MM.1S (cell line): Measurements from ENCODE around the gene EXOC6.

Experiments used
- DNase-seq: peaks from one replicate; pipeline ENCODE4 v3.0.0-alpha.2; 2015
- H2AFZ ChIP-seq: fragments of 300-600 bp; sonication (generic); 2 replicates; pipeline ENCODE4 v1.6.0; 2016; ENCODE audit warnings: antibody characterized with exemption, low read length
- H3F3A ChIP-seq: fragments of 300-600 bp; sonication (generic); 2 replicates; pipeline ENCODE4 v1.6.1; 2016; ENCODE audit warnings: mild to moderate bottlenecking, antibody characterized with exemption, low read length, moderate library complexity, mixed read lengths; ENCODE audit not compliant: insufficient read depth
- H3K27ac ChIP-seq: fragments of 300-600 bp; sonication (generic); 2 replicates; pipeline ENCODE4 v1.5.1; 2016; ENCODE audit warnings: mild to moderate bottlenecking, low read length
- H3K27me3 ChIP-seq: fragments of 300-600 bp; sonication (generic); replicated peaks from 2 replicates; pipeline ENCODE4 v1.6.0; 2016; ENCODE audit warnings: low read length; ENCODE audit not compliant: insufficient read depth
- H3K36me3 ChIP-seq: fragments of 300-600 bp; sonication (generic); replicated peaks from 2 replicates; pipeline ENCODE4 v1.6.1; 2016; ENCODE audit warnings: mild to moderate bottlenecking, low read length, mixed read lengths; ENCODE audit not compliant: insufficient read depth
- H3K4me1 ChIP-seq: fragments of 300-600 bp; sonication (generic); 2 replicates; pipeline ENCODE4 v1.6.1; 2016; ENCODE audit warnings: low read length, mixed read lengths
- H3K4me2 ChIP-seq: fragments of 300-600 bp; sonication (generic); 2 replicates; pipeline ENCODE4 v1.6.0; 2016; ENCODE audit warnings: low read depth, low read length
- H3K4me3 ChIP-seq: fragments of 300-600 bp; sonication (generic); 2 replicates; pipeline ENCODE4 v1.5.1; 2016; ENCODE audit warnings: low read length, mixed read lengths
- H3K79me2 ChIP-seq: fragments of 300-600 bp; sonication (generic); 2 replicates; pipeline ENCODE4 v1.6.1; 2016; ENCODE audit warnings: mixed run types, low read length, mixed read lengths
- H3K9ac ChIP-seq: fragments of 300-600 bp; sonication (generic); 2 replicates; pipeline ENCODE4 v1.6.1; 2016; ENCODE audit warnings: low read length, mixed read lengths
- H3K9me2 ChIP-seq: fragments of 300-600 bp; sonication (generic); replicated peaks from 2 replicates; pipeline ENCODE4 v1.6.1; 2016; ENCODE audit warnings: mild to moderate bottlenecking, low read length, mixed read lengths; ENCODE audit not compliant: insufficient read depth
- H3K9me3 ChIP-seq: fragments of 300-600 bp; sonication (generic); replicated peaks from 2 replicates; pipeline ENCODE4 v1.6.1; 2016; ENCODE audit warnings: mild to moderate bottlenecking, low read length, mixed read lengths; ENCODE audit not compliant: insufficient read depth
- H4K20me1 ChIP-seq: fragments of 300-600 bp; sonication (generic); 2 replicates; pipeline ENCODE4 v1.6.1; 2016; ENCODE audit warnings: mild to moderate bottlenecking, low read length, moderate library complexity, mixed read lengths; ENCODE audit not compliant: insufficient read depth
- EZH2 ChIP-seq: fragments of 300-600 bp; sonication (generic); optimal IDR thresholded peaks from 2 replicates; pipeline ENCODE3; 2017; ENCODE audit warnings: low read depth, mild to moderate bottlenecking, antibody characterized with exemption, low read length, mixed read lengths
- EZH2phosphoT487 ChIP-seq: fragments of 300-600 bp; sonication (generic); IDR thresholded peaks from 2 replicates; pipeline ENCODE4 v1.6.1; 2018; ENCODE audit warnings: antibody characterized with exemption, low read length
- TF ChIP-seq, protein P1 (sequence below): fragments of 300-600 bp; sonication (generic); IDR thresholded peaks from 2 replicates; pipeline ENCODE4 v1.5.1; 2016; ENCODE audit warnings: antibody characterized with exemption, low read length, mixed read lengths

Gene EXOC6

GRCh38 chr10:92920866-92921265, 72.5 kb downstream of the EXOC6 start:
- H3K9me3 ChIP-seq = no peaks in the 10 kb centered on the region
- no peak overlapping the region for H3K27ac ChIP-seq
- no peak overlapping the region for H3K4me3 ChIP-seq
- no peaks in the 10 kb centered on the region for H3K9me2 ChIP-seq
- no peaks in the 10 kb centered on the region for H4K20me1 ChIP-seq
- H3K4me2 ChIP-seq = no peak overlapping the region
- H3K79me2 ChIP-seq = no peaks in the 10 kb centered on the region
- H3K9ac ChIP-seq = no peak overlapping the region
- no peaks in the 10 kb centered on the region for H3K36me3 ChIP-seq
- no peaks in the 10 kb centered on the region for H3F3A ChIP-seq
- H3K4me1 ChIP-seq = no peaks in the 10 kb centered on the region
- no peak for DNase-seq
- no peaks in the 10 kb centered on the region for H3K27me3 ChIP-seq
- TF ChIP-seq EZH2 (no peak), EZH2phosphoT487 (no peak)
- TF ChIP-seq, protein P1, sequence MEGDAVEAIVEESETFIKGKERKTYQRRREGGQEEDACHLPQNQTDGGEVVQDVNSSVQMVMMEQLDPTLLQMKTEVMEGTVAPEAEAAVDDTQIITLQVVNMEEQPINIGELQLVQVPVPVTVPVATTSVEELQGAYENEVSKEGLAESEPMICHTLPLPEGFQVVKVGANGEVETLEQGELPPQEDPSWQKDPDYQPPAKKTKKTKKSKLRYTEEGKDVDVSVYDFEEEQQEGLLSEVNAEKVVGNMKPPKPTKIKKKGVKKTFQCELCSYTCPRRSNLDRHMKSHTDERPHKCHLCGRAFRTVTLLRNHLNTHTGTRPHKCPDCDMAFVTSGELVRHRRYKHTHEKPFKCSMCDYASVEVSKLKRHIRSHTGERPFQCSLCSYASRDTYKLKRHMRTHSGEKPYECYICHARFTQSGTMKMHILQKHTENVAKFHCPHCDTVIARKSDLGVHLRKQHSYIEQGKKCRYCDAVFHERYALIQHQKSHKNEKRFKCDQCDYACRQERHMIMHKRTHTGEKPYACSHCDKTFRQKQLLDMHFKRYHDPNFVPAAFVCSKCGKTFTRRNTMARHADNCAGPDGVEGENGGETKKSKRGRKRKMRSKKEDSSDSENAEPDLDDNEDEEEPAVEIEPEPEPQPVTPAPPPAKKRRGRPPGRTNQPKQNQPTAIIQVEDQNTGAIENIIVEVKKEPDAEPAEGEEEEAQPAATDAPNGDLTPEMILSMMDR = no peak
- H2AFZ ChIP-seq = no peak overlapping the region

GRCh38 chr10:92923416-92923815, 75.1 kb downstream of the EXOC6 start:
- Histone ChIP-seq H3K27me3 (no peaks in the 10 kb centered on the region), H3K36me3 (no peaks in the 10 kb centered on the region), H3K4me1 (no peaks in the 10 kb centered on the region), H3K4me2 (no peak overlapping the region), H3K79me2 (no peaks in the 10 kb centered on the region), H3K4me3 (no peak overlapping the region), H3K9ac (no peak overlapping the region), H2AFZ (no peak overlapping the region), H3F3A (no peaks in the 10 kb centered on the region), H4K20me1 (no peaks in the 10 kb centered on the region), H3K9me2 (no peaks in the 10 kb centered on the region), H3K9me3 (no peaks in the 10 kb centered on the region), H3K27ac (no peak overlapping the region)
- no peak for DNase-seq
- no peak for TF ChIP-seq EZH2

DNA sequence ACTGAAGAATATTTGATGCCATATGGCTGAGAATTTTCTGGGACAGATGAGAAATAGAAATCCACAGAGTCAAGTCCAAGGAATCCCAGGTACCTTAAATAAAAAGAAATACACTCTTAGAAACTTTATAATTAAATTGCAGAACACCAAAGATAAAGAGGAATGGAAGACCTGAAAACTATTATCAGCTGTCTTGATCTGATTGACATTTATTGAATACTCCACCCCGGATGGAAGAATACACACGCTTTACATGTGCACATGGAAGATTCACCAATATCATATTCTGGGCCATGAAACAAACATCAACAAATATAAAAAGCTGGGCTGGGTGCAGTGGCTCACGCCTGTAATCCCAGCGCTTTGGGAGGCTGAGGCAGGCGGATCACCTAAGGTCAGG, 81.6 kb downstream of the EXOC6 start:
- no peak for DNase-seq
- H3K79me2 ChIP-seq = no peaks in the 10 kb centered on the region
- H3K9me2 ChIP-seq = no peaks in the 10 kb centered on the region
- H3K9ac ChIP-seq = no peak overlapping the region
- TF ChIP-seq, protein P1 = no peak
- TF ChIP-seq EZH2phosphoT487 = no peak
- TF ChIP-seq EZH2 = no peak
- H3K36me3 ChIP-seq = no peaks in the 10 kb centered on the region
- H3K27ac ChIP-seq = no peak overlapping the region
- no peak overlapping the region for H3K4me3 ChIP-seq
- no peaks in the 10 kb centered on the region for H3K27me3 ChIP-seq
- no peaks in the 10 kb centered on the region for H3K4me1 ChIP-seq
- H3K4me2 ChIP-seq = no peak overlapping the region
- no peaks in the 10 kb centered on the region for H4K20me1 ChIP-seq
- H3K9me3 ChIP-seq = no peaks in the 10 kb centered on the region
- H2AFZ ChIP-seq = no peak overlapping the region
- no peaks in the 10 kb centered on the region for H3F3A ChIP-seq

DNA sequence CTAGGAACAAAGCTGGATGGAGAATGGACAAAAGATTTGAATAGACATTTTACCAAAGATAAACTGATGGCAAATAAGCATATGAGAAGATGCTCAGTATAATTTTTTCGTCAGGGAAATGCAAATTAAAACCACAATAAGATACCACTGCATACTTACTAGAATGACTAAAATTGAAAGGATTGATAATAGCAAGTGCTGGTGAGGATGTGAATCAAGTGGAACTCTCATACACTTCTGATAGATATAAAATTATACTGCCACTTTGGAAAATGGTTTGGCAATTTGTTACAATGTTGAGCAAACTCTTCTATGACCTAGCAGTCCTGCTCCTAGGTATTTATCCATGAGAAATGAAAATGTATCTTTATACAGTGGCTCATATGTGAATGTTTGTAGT, 83.3 kb downstream of the EXOC6 start:
- Histone ChIP-seq H3K27me3 (no peaks in the 10 kb centered on the region), H3F3A (no peaks in the 10 kb centered on the region), H3K27ac (no peak overlapping the region), H3K36me3 (no peaks in the 10 kb centered on the region), H3K4me1 (no peaks in the 10 kb centered on the region), H2AFZ (no peak overlapping the region), H3K4me3 (no peak overlapping the region), H4K20me1 (no peaks in the 10 kb centered on the region), H3K4me2 (no peak overlapping the region), H3K9ac (no peak overlapping the region), H3K9me3 (no peaks in the 10 kb centered on the region), H3K9me2 (no peaks in the 10 kb centered on the region), H3K79me2 (no peaks in the 10 kb centered on the region)
- no peak for DNase-seq
- TF ChIP-seq, protein P1 = no peak
- no peak for TF ChIP-seq EZH2
- TF ChIP-seq EZH2phosphoT487 = no peak
